ENCODE data around the gene HMGB3.

HMGB3 gene

GRCh38 chrX:150954951-150955350, 28.2 kb upstream of the HMGB3 start:
- no peak for TF ChIP-seq CTCF (IDR thresholded peaks at IDR 0.05; ENCODE audit: insufficient read depth, low read length, poor library complexity, severe bottlenecking)
- TF ChIP-seq EZH2phosphoT487 (conservative IDR thresholded peaks at IDR 0.05; ENCODE audit: low read length), result no peak

GRCh38 chrX:150955590-150955989, 27.5 kb upstream of the HMGB3 start:
- no peaks in the 10 kb centered on the region for H4K20me1 ChIP-seq (ENCODE audit: low read depth, low read length)
- H3F3A ChIP-seq (ENCODE audit: insufficient read depth), result no peaks in the 10 kb centered on the region
- H3K79me2 ChIP-seq (ENCODE audit: insufficient read depth, low read length), result no peaks in the 10 kb centered on the region
- H3K36me3 ChIP-seq (ENCODE audit: low read length), result no peaks in the 10 kb centered on the region
- no peaks in the 10 kb centered on the region for H3K9me2 ChIP-seq (replicated peaks; ENCODE audit: insufficient read depth, low read length)
- H3K4me2 ChIP-seq (ENCODE audit: low read depth, low read length, poor library complexity, severe bottlenecking), result no peak overlapping the region
- TF ChIP-seq CTCF (IDR thresholded peaks at IDR 0.05; ENCODE audit: insufficient read depth, low read length, poor library complexity, severe bottlenecking) (no peak), EZH2phosphoT487 (conservative IDR thresholded peaks at IDR 0.05; ENCODE audit: low read length) (no peak)
- H3K27ac ChIP-seq (ENCODE audit: low read depth, low read length), result no peak overlapping the region
- H3K4me3 ChIP-seq (ENCODE audit: insufficient read depth, low read length, poor library complexity, severe bottlenecking), result no peak overlapping the region
- no peak overlapping the region for H3K9ac ChIP-seq (ENCODE audit: low read length)
- H3K27me3 ChIP-seq (ENCODE audit: low read length), result no peaks in the 10 kb centered on the region
- H2AFZ ChIP-seq (ENCODE audit: low read depth, low read length, severe bottlenecking), result no peak overlapping the region
- no peaks in the 10 kb centered on the region for H3K9me3 ChIP-seq (ENCODE audit: insufficient read depth, low read length)

More at GRCh38 chrX:150954951-150955350, 28.2 kb upstream of the HMGB3 start:
- H3K4me2 ChIP-seq (ENCODE audit: low read depth, low read length, poor library complexity, severe bottlenecking), result no peak overlapping the region
- H3K79me2 ChIP-seq (ENCODE audit: insufficient read depth, low read length), result no peaks in the 10 kb centered on the region
- H3K27me3 ChIP-seq (ENCODE audit: low read length), result no peaks in the 10 kb centered on the region
- no peak overlapping the region for H3K4me3 ChIP-seq (ENCODE audit: insufficient read depth, low read length, poor library complexity, severe bottlenecking)
- H4K20me1 ChIP-seq (ENCODE audit: low read depth, low read length), result no peaks in the 10 kb centered on the region
- H3K9me3 ChIP-seq (ENCODE audit: insufficient read depth, low read length), result no peaks in the 10 kb centered on the region
- H3K9ac ChIP-seq (ENCODE audit: low read length), result no peak overlapping the region
- H2AFZ ChIP-seq (ENCODE audit: low read depth, low read length, severe bottlenecking), result no peak overlapping the region
- no peaks in the 10 kb centered on the region for H3K9me2 ChIP-seq (replicated peaks; ENCODE audit: insufficient read depth, low read length)
- H3K36me3 ChIP-seq (ENCODE audit: low read length), result no peaks in the 10 kb centered on the region
- H3F3A ChIP-seq (ENCODE audit: insufficient read depth), result no peaks in the 10 kb centered on the region
- H3K27ac ChIP-seq (ENCODE audit: low read depth, low read length), result no peak overlapping the region

GRCh38 chrX:150958177-150958576, 25.0 kb upstream of the HMGB3 start:
- no peak overlapping the region for H2AFZ ChIP-seq (ENCODE audit: low read depth, low read length, severe bottlenecking)
- no peak for TF ChIP-seq CTCF (IDR thresholded peaks at IDR 0.05; ENCODE audit: insufficient read depth, low read length, poor library complexity, severe bottlenecking)
- TF ChIP-seq EZH2phosphoT487 (conservative IDR thresholded peaks at IDR 0.05; ENCODE audit: low read length), result no peak
- H3K27me3 ChIP-seq (ENCODE audit: low read length), result no peaks in the 10 kb centered on the region
- no peak overlapping the region for H3K9ac ChIP-seq (ENCODE audit: low read length)
- no peak overlapping the region for H3K27ac ChIP-seq (ENCODE audit: low read depth, low read length)
- H3K9me2 ChIP-seq (replicated peaks; ENCODE audit: insufficient read depth, low read length), result no peaks in the 10 kb centered on the region
- no peaks in the 10 kb centered on the region for H4K20me1 ChIP-seq (ENCODE audit: low read depth, low read length)
- no peaks in the 10 kb centered on the region for H3K79me2 ChIP-seq (ENCODE audit: insufficient read depth, low read length)
- H3K9me3 ChIP-seq (ENCODE audit: insufficient read depth, low read length), result no peaks in the 10 kb centered on the region
- H3K4me3 ChIP-seq (ENCODE audit: insufficient read depth, low read length, poor library complexity, severe bottlenecking), result no peak overlapping the region
- H3K36me3 ChIP-seq (ENCODE audit: low read length), result no peaks in the 10 kb centered on the region
- no peak overlapping the region for H3K4me2 ChIP-seq (ENCODE audit: low read depth, low read length, poor library complexity, severe bottlenecking)
- H3F3A ChIP-seq (ENCODE audit: insufficient read depth), result no peaks in the 10 kb centered on the region
